Spleen (tissue), 7 donors: ENCODE results near the gene RBM26.

ENCODE experiments used
- CTCF ChIP-seq, 11 experiments: fragments of 200-600 bp in 7 of 11; fragments of 450-650 bp in 4 of 11; sonication (generic) in 4 of 11; IDR thresholded peaks in 8 of 11; conservative IDR thresholded peaks in 3 of 11; 1 replicate in 7 of 11; 2 replicates in 4 of 11; pipeline versions ENCODE4 v1.4.0 to v1.8.0; 2016 to 2021; ENCODE audit warnings: antibody characterized with exemption in 11 of 11, inconsistent platforms in 4 of 11, mild to moderate bottlenecking in 1 of 11
- POLR2A ChIP-seq, 3 donors: fragments of 450-650 bp; IDR thresholded peaks; one replicate each; pipeline ENCODE4 v1.5.1; 2017; ENCODE audit warnings: antibody characterized with exemption in 3 of 3, mild to moderate bottlenecking in 1 of 3
- donor health status: DM: no; HTN: no; CAD: no; lungs with moderate emphysema.
- donor health status: DM: no; HTN: no; CAD: no.
- donor health status: DM: no; HTN: no; CAD: no.

GRCh38 chr13:79281339-79281747, 124.7 kb downstream of the RBM26 start:
- TF ChIP-seq CTCF (IDR thresholded peaks at IDR 0.05 in 8 of 11, conservative IDR thresholded peaks at IDR 0.05 in 3 of 11) = no peak
- TF ChIP-seq POLR2A (IDR thresholded peaks at IDR 0.05) = no peak
